SJCRH30 (cell line): Measurements from ENCODE around the gene PPP1R1C. TPM values are rescaled to one million over a fixed set of nuclear protein-coding genes. Genes with fewer than 3 reads are reported as not detected.
A peak's percentile ranks its signal among the peaks of the same experiment; 100 is the strongest.

Experiments used
- DNase-seq, 2 experiments: peaks; one replicate each; pipeline ENCODE4 v3.0.0-alpha.2; 2015 to 2020
- H3K27ac ChIP-seq: fragments of 250-450 bp; sonication (Bioruptor Pico); 2 replicates; pipeline ENCODE4 v1.5.1; 2020; ENCODE audit warnings: mild to moderate bottlenecking, moderate library complexity
- H3K27me3 ChIP-seq: fragments of 250-450 bp; sonication (Bioruptor Pico); 2 replicates; pipeline ENCODE4 v1.5.1; 2020; ENCODE audit warnings: mild to moderate bottlenecking, moderate library complexity
- H3K36me3 ChIP-seq: fragments of 250-450 bp; sonication (Bioruptor Pico); 2 replicates; pipeline ENCODE4 v1.5.1; 2020; ENCODE audit warnings: mild to moderate bottlenecking, moderate library complexity
- H3K4me1 ChIP-seq: fragments of 250-450 bp; sonication (Bioruptor Pico); 2 replicates; pipeline ENCODE4 v1.5.1; 2020; ENCODE audit warnings: mild to moderate bottlenecking, moderate library complexity
- H3K4me3 ChIP-seq: fragments of 250-450 bp; sonication (Bioruptor Pico); 2 replicates; pipeline ENCODE4 v1.5.1; 2020; ENCODE audit warnings: mild to moderate bottlenecking, moderate library complexity
- H3K9me3 ChIP-seq: fragments of 250-450 bp; sonication (Bioruptor Pico); replicated peaks from 2 replicates; pipeline ENCODE4 v1.5.1; 2020; ENCODE audit warnings: mild to moderate bottlenecking, moderate library complexity
- total RNA-seq: library from RNA; depleted of rRNA; stranded (reverse); fragments of >200 nt; shearing (Covaris generic); gene quantifications from 2 replicates; pipeline ENCODE4 v1.2.3, GENCODE V29; 2014

The PPP1R1C gene
- total RNA-seq, 1 experiment from 2014 or later: not detected

GRCh38 chr2:182077448-182078142, 91.9 kb downstream of the PPP1R1C start:
- no peaks in the 10 kb centered on the region for H3K27me3 ChIP-seq
- no peaks in the 10 kb centered on the region for H3K36me3 ChIP-seq
- H3K4me1 ChIP-seq: peaks cover 11% of the 10 kb centered on the region
- no peaks in the 10 kb centered on the region; the same call in 1 of the 2 replicates for H3K9me3 ChIP-seq
- H3K27ac ChIP-seq: no peak overlapping the region
- no peak overlapping the region for H3K4me3 ChIP-seq
- peak; percentile 49 to 84 for DNase-seq

- H3K27ac ChIP-seq: no peak overlapping the region
- peaks cover 11% of the 10 kb centered on the region for H3K4me1 ChIP-seq
- no peak for DNase-seq
- no peaks in the 10 kb centered on the region for H3K27me3 ChIP-seq
- no peaks in the 10 kb centered on the region for H3K36me3 ChIP-seq
- no peaks in the 10 kb centered on the region; the same call in 1 of the 2 replicates for H3K9me3 ChIP-seq
- H3K4me3 ChIP-seq: no peak overlapping the region
These were observed 93.4 kb downstream of the PPP1R1C start for GRCh38 chr2:182078988-182079602.

- Histone ChIP-seq H3K36me3 (no peaks in the 10 kb centered on the region), H3K9me3 (no peaks in the 10 kb centered on the region; the same call in 1 of the 2 replicates), H3K4me1 (peaks cover 11% of the 10 kb centered on the region), H3K4me3 (no peak overlapping the region), H3K27ac (no peak overlapping the region), H3K27me3 (no peaks in the 10 kb centered on the region)
- no peak for DNase-seq
These were observed 94.8 kb downstream of the PPP1R1C start for GRCh38 chr2:182080493-182080892.

- no peak overlapping the region for H3K4me3 ChIP-seq
- DNase-seq: no peak
- H3K9me3 ChIP-seq: no peaks in the 10 kb centered on the region; the same call in 1 of the 2 replicates
- no peak overlapping the region for H3K27ac ChIP-seq
- no peaks in the 10 kb centered on the region for H3K36me3 ChIP-seq
- peaks cover 8% of the 10 kb centered on the region for H3K4me1 ChIP-seq
- H3K27me3 ChIP-seq: no peaks in the 10 kb centered on the region
These were observed 96.1 kb downstream of the PPP1R1C start for GRCh38 chr2:182081602-182082260.

- no peaks in the 10 kb centered on the region for H3K36me3 ChIP-seq
- H3K27me3 ChIP-seq: no peaks in the 10 kb centered on the region
- H3K27ac ChIP-seq: no peak overlapping the region
- no peak for DNase-seq
- H3K9me3 ChIP-seq: 0 out of 2 replicates have a peak, but pooled peaks cover 2% of the 10 kb centered on the region
- no peak overlapping the region for H3K4me3 ChIP-seq
- H3K4me1 ChIP-seq: no peaks in the 10 kb centered on the region
These were observed 103.1 kb downstream of the PPP1R1C start for GRCh38 chr2:182088681-182089320.

GRCh38 chr2:182090486-182090885, 104.8 kb downstream of the PPP1R1C start:
- Histone ChIP-seq H3K4me3 (no peak overlapping the region), H3K9me3 (0 out of 2 replicates have a peak, but pooled peaks cover 3% of the 10 kb centered on the region), H3K27ac (no peak overlapping the region)

GRCh38 chr2:182097571-182098164, 112.0 kb downstream of the PPP1R1C start:
- no peak for DNase-seq
- Histone ChIP-seq H3K4me1 (no peaks in the 10 kb centered on the region), H3K9me3 (0 out of 2 replicates have a peak, but pooled peaks cover 3% of the 10 kb centered on the region), H3K36me3 (no peaks in the 10 kb centered on the region), H3K4me3 (no peak overlapping the region), H3K27ac (no peak overlapping the region), H3K27me3 (no peaks in the 10 kb centered on the region)

More at GRCh38 chr2:182090486-182090885, 104.8 kb downstream of the PPP1R1C start:
- no peak for DNase-seq
- H3K27me3 ChIP-seq: no peaks in the 10 kb centered on the region
- no peaks in the 10 kb centered on the region for H3K4me1 ChIP-seq
- no peaks in the 10 kb centered on the region for H3K36me3 ChIP-seq

- no peak overlapping the region for H3K4me3 ChIP-seq
- DNase-seq: no peak
- no peaks in the 10 kb centered on the region for H3K27me3 ChIP-seq
- no peaks in the 10 kb centered on the region for H3K36me3 ChIP-seq
- H3K27ac ChIP-seq: no peak overlapping the region
- H3K4me1 ChIP-seq: no peaks in the 10 kb centered on the region
- H3K9me3 ChIP-seq: 0 out of 2 replicates have a peak, but pooled peaks cover 2% of the 10 kb centered on the region
These were observed 113.0 kb downstream of the PPP1R1C start for GRCh38 chr2:182098648-182099047.

GRCh38 chr2:182101263-182101662, 115.6 kb downstream of the PPP1R1C start:
- Histone ChIP-seq H3K9me3 (no peaks in the 10 kb centered on the region), H3K4me3 (no peak overlapping the region), H3K27ac (no peak overlapping the region), H3K27me3 (no peaks in the 10 kb centered on the region), H3K36me3 (no peaks in the 10 kb centered on the region), H3K4me1 (no peaks in the 10 kb centered on the region)
- peak in 1 of 2 experiments; percentile 13 for DNase-seq

GRCh38 chr2:182103526-182103925, 117.9 kb downstream of the PPP1R1C start:
- H3K4me1 ChIP-seq: no peaks in the 10 kb centered on the region
- H3K4me3 ChIP-seq: no peak overlapping the region
- peak in 1 of 2 experiments; percentile 28 for DNase-seq
- H3K27ac ChIP-seq: no peak overlapping the region
- no peaks in the 10 kb centered on the region for H3K36me3 ChIP-seq
- no peaks in the 10 kb centered on the region for H3K9me3 ChIP-seq
- H3K27me3 ChIP-seq: no peaks in the 10 kb centered on the region

GRCh38 chr2:182110347-182110746, 124.7 kb downstream of the PPP1R1C start:
- H3K4me3 ChIP-seq: no peak overlapping the region
- no peaks in the 10 kb centered on the region for H3K9me3 ChIP-seq
- no peak overlapping the region for H3K27ac ChIP-seq
- H3K27me3 ChIP-seq: no peaks in the 10 kb centered on the region
- H3K36me3 ChIP-seq: no peaks in the 10 kb centered on the region
- no peaks in the 10 kb centered on the region for H3K4me1 ChIP-seq
- no peak for DNase-seq

GRCh38 chr2:182113334-182113733, 127.7 kb downstream of the PPP1R1C start:
- H3K4me3 ChIP-seq: no peak overlapping the region
- H3K27me3 ChIP-seq: no peaks in the 10 kb centered on the region
- H3K27ac ChIP-seq: no peak overlapping the region
- no peak for DNase-seq
- no peaks in the 10 kb centered on the region for H3K4me1 ChIP-seq
- no peaks in the 10 kb centered on the region for H3K9me3 ChIP-seq
- no peaks in the 10 kb centered on the region for H3K36me3 ChIP-seq

- no peak overlapping the region for H3K27ac ChIP-seq
- H3K9me3 ChIP-seq: no peaks in the 10 kb centered on the region
- H3K27me3 ChIP-seq: no peaks in the 10 kb centered on the region
- no peak overlapping the region for H3K4me3 ChIP-seq
- no peaks in the 10 kb centered on the region for H3K4me1 ChIP-seq
- no peak for DNase-seq
- no peaks in the 10 kb centered on the region for H3K36me3 ChIP-seq
These were observed 129.6 kb downstream of the PPP1R1C start for GRCh38 chr2:182115258-182115657.

- H3K36me3 ChIP-seq: no peaks in the 10 kb centered on the region
- DNase-seq: no peak
- no peaks in the 10 kb centered on the region for H3K27me3 ChIP-seq
- H3K4me3 ChIP-seq: no peak overlapping the region
- no peaks in the 10 kb centered on the region for H3K4me1 ChIP-seq
- no peak overlapping the region for H3K27ac ChIP-seq
- H3K9me3 ChIP-seq: no peaks in the 10 kb centered on the region
These were observed 131.1 kb downstream of the PPP1R1C start for GRCh38 chr2:182116774-182117173.
